ENCODE measurements around the gene NT5M.

GRCh38 chr17:17376362-17376761 is 73.2 kb downstream of the NT5M start:
- TF ChIP-seq CHD4 (IDR thresholded peaks at IDR 0.05; ENCODE audit: borderline replicate concordance) = no peak
- TF ChIP-seq, protein P1, sequence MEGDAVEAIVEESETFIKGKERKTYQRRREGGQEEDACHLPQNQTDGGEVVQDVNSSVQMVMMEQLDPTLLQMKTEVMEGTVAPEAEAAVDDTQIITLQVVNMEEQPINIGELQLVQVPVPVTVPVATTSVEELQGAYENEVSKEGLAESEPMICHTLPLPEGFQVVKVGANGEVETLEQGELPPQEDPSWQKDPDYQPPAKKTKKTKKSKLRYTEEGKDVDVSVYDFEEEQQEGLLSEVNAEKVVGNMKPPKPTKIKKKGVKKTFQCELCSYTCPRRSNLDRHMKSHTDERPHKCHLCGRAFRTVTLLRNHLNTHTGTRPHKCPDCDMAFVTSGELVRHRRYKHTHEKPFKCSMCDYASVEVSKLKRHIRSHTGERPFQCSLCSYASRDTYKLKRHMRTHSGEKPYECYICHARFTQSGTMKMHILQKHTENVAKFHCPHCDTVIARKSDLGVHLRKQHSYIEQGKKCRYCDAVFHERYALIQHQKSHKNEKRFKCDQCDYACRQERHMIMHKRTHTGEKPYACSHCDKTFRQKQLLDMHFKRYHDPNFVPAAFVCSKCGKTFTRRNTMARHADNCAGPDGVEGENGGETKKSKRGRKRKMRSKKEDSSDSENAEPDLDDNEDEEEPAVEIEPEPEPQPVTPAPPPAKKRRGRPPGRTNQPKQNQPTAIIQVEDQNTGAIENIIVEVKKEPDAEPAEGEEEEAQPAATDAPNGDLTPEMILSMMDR (IDR thresholded peaks at IDR 0.05) = no peak
- TF ChIP-seq RFX5 (IDR thresholded peaks at IDR 0.05) = no peak
- no peak for TF ChIP-seq RAD21 (conservative IDR thresholded peaks at IDR 0.05 in 1 of 2, IDR thresholded peaks at IDR 0.05 in 1 of 2)
- TF ChIP-seq ESRRA (IDR thresholded peaks at IDR 0.05; ENCODE audit: borderline replicate concordance, low read length) = no peak
- TF ChIP-seq CHD2 (IDR thresholded peaks at IDR 0.05; ENCODE audit: low read length, partially characterized antibody) = no peak
- TF ChIP-seq, protein P2, sequence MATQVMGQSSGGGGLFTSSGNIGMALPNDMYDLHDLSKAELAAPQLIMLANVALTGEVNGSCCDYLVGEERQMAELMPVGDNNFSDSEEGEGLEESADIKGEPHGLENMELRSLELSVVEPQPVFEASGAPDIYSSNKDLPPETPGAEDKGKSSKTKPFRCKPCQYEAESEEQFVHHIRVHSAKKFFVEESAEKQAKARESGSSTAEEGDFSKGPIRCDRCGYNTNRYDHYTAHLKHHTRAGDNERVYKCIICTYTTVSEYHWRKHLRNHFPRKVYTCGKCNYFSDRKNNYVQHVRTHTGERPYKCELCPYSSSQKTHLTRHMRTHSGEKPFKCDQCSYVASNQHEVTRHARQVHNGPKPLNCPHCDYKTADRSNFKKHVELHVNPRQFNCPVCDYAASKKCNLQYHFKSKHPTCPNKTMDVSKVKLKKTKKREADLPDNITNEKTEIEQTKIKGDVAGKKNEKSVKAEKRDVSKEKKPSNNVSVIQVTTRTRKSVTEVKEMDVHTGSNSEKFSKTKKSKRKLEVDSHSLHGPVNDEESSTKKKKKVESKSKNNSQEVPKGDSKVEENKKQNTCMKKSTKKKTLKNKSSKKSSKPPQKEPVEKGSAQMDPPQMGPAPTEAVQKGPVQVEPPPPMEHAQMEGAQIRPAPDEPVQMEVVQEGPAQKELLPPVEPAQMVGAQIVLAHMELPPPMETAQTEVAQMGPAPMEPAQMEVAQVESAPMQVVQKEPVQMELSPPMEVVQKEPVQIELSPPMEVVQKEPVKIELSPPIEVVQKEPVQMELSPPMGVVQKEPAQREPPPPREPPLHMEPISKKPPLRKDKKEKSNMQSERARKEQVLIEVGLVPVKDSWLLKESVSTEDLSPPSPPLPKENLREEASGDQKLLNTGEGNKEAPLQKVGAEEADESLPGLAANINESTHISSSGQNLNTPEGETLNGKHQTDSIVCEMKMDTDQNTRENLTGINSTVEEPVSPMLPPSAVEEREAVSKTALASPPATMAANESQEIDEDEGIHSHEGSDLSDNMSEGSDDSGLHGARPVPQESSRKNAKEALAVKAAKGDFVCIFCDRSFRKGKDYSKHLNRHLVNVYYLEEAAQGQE (IDR thresholded peaks at IDR 0.05) = no peak
- TF ChIP-seq POLR2A (IDR thresholded peaks at IDR 0.05; ENCODE audit: low read length) = no peak
- TF ChIP-seq ZFP36 (IDR thresholded peaks at IDR 0.05; ENCODE audit: borderline replicate concordance, partially characterized antibody) = no peak
- no peak for TF ChIP-seq PBX3 (IDR thresholded peaks at IDR 0.05)
- no peak for TF ChIP-seq SMC3 (IDR thresholded peaks at IDR 0.05)
- TF ChIP-seq, protein P3, sequence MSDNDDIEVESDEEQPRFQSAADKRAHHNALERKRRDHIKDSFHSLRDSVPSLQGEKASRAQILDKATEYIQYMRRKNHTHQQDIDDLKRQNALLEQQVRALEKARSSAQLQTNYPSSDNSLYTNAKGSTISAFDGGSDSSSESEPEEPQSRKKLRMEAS (IDR thresholded peaks at IDR 0.05) = no peak
